ENCODE data around the gene FAM163B.

Gene FAM163B

GRCh38 chr9:133528876-133529241 lies 80.3 kb downstream of the FAM163B start:
- H3K36me3 ChIP-seq (ENCODE audit: control insufficient read depth, insufficient read depth, low read length), result no peaks in the 10 kb centered on the region
- no peak overlapping the region for H3K4me3 ChIP-seq (replicated peaks; ENCODE audit: low read depth, low read length)
- DNase-seq (ENCODE audit: extremely low read depth, insufficient read length), result no peak
- no peak for TF ChIP-seq CTCF (IDR thresholded peaks at IDR 0.05; ENCODE audit: insufficient read depth, low read length, poor library complexity, severe bottlenecking)
- no peaks in the 10 kb centered on the region; the same call in 1 of the 2 replicates for H3K27me3 ChIP-seq (replicated peaks; ENCODE audit: control insufficient read depth, insufficient read depth, low read length)

GRCh38 chr9:133528001-133528875 lies 81.0 kb downstream of the FAM163B start:
- TF ChIP-seq CTCF (IDR thresholded peaks at IDR 0.05; ENCODE audit: insufficient read depth, low read length, poor library complexity, severe bottlenecking), result no peak
- Histone ChIP-seq H3K27me3 (replicated peaks; ENCODE audit: control insufficient read depth, insufficient read depth, low read length) (no peaks in the 10 kb centered on the region; the same call in 1 of the 2 replicates), H3K4me3 (replicated peaks; ENCODE audit: low read depth, low read length) (no peak overlapping the region), H3K36me3 (ENCODE audit: control insufficient read depth, insufficient read depth, low read length) (no peaks in the 10 kb centered on the region)
- no peak for DNase-seq (ENCODE audit: extremely low read depth, insufficient read length)

GRCh38 chr9:133527444-133527920 lies 81.7 kb downstream of the FAM163B start:
- no peak for DNase-seq (ENCODE audit: extremely low read depth, insufficient read length)
- H3K36me3 ChIP-seq (ENCODE audit: control insufficient read depth, insufficient read depth, low read length), result no peaks in the 10 kb centered on the region
- no peak for TF ChIP-seq CTCF (IDR thresholded peaks at IDR 0.05; ENCODE audit: insufficient read depth, low read length, poor library complexity, severe bottlenecking)
- no peak overlapping the region for H3K4me3 ChIP-seq (replicated peaks; ENCODE audit: low read depth, low read length)
- H3K27me3 ChIP-seq (replicated peaks; ENCODE audit: control insufficient read depth, insufficient read depth, low read length), result no peaks in the 10 kb centered on the region; the same call in 1 of the 2 replicates
